ENCODE measurements around the gene HDHD5. TPM values are rescaled to one million over a fixed set of nuclear protein-coding genes. Genes with fewer than 3 reads are reported as not detected.

Gene HDHD5
- 10 to 100 TPM; 56.3 to 57.4 TPM for total RNA-seq

- ChIA-PET POLR2A (interaction anchor here (0.7 to 2.6 kb wide), 6 partner anchors 13 to 460 kb away, joined by 3 to 10 read pairs (median 4); no protein-coding TSS in a partner anchor), CTCF (interaction anchor here (0.7 to 6.9 kb wide), 3 partner anchors 13 to 211 kb away, joined by 3 to 35 read pairs (median 3); no protein-coding TSS in a partner anchor)
Measured at GRCh38 chr22:17158568-17159503, at the start of gene HDHD5. Gene HDHD5, minus strand, starts transcription at chr22:17159277. Its CDS starts 26 bp downstream, at chr22:17159251.

GRCh38 chr22:17205432-17205831 lies 46.4 kb upstream of the HDHD5 start:
- ChIA-PET CTCF (interaction anchor here (0.9 to 1.3 kb wide), 4 partner anchors 16 to 296 kb away, joined by 3 to 5 read pairs (median 3); no protein-coding TSS in a partner anchor), POLR2A (no interaction called here)

- POLR2A ChIA-PET = no interaction called here
- CTCF ChIA-PET = interaction anchor here (0.7 kb wide), 1 partner anchor 312 kb away, joined by 3 read pairs; no protein-coding TSS in a partner anchor
Measured at GRCh38 chr22:17201285-17201945, 42.3 kb upstream of the HDHD5 start.

- ChIA-PET POLR2A (no interaction called here), CTCF (no interaction called here)
Measured at GRCh38 chr22:17199003-17199731, 40.1 kb upstream of the HDHD5 start.

- ChIA-PET CTCF (no interaction called here), POLR2A (no interaction called here)
Measured at GRCh38 chr22:17198170-17199002, 39.3 kb upstream of the HDHD5 start.

- CTCF ChIA-PET = interaction anchor here (0.7 kb wide), 1 partner anchor 38 kb away, joined by 3 read pairs; no protein-coding TSS in a partner anchor
- POLR2A ChIA-PET = no interaction called here
Measured at GRCh38 chr22:17194213-17194612, 35.1 kb upstream of the HDHD5 start.

GRCh38 chr22:17192186-17192585 lies 33.1 kb upstream of the HDHD5 start:
- POLR2A ChIA-PET = no interaction called here
- CTCF ChIA-PET = no interaction called here

GRCh38 chr22:17191163-17191784 lies 32.2 kb upstream of the HDHD5 start:
- POLR2A ChIA-PET = no interaction called here
- CTCF ChIA-PET = no interaction called here

GRCh38 chr22:17190702-17191101 lies 31.6 kb upstream of the HDHD5 start:
- CTCF ChIA-PET = no interaction called here
- POLR2A ChIA-PET = no interaction called here

- CTCF ChIA-PET = no interaction called here
- POLR2A ChIA-PET = interaction anchor here (0.6 kb wide), 1 partner anchor 295 kb away, joined by 7 read pairs; no protein-coding TSS in a partner anchor
Measured at GRCh38 chr22:17176715-17177114, 17.6 kb upstream of the HDHD5 start.

- POLR2A ChIA-PET = interaction anchor here (0.5 to 1.8 kb wide), 5 partner anchors 13 to 97 kb away, joined by 3 to 10 read pairs (median 5); partner anchors contain the start of gene HDHD5
- CTCF ChIA-PET = interaction anchor here (0.8 to 3.4 kb wide), 29 partner anchors 9 to 524 kb away, joined by 3 to 35 read pairs (median 5); partner anchors contain the start of genes ADA2 and HDHD5
Measured at GRCh38 chr22:17172029-17172833, 13.2 kb upstream of the HDHD5 start.

GRCh38 chr22:17171153-17172028 lies 12.3 kb upstream of the HDHD5 start:
- CTCF ChIA-PET = interaction anchor here (0.6 to 3.4 kb wide), 32 partner anchors 9 to 525 kb away, joined by 3 to 35 read pairs (median 5); partner anchors contain the start of genes ADA2 and HDHD5
- POLR2A ChIA-PET = interaction anchor here (1.6 to 1.8 kb wide), 4 partner anchors 12 to 96 kb away, joined by 3 to 10 read pairs (median 6); partner anchors contain the start of gene HDHD5

GRCh38 chr22:17167486-17167885 lies 8.4 kb upstream of the HDHD5 start:
- ChIA-PET POLR2A (interaction anchor here (0.6 kb wide), 1 partner anchor 28 kb away, joined by 12 read pairs; no protein-coding TSS in a partner anchor), CTCF (interaction anchor here (0.5 to 1.1 kb wide), 3 partner anchors 77 to 277 kb away, joined by 3 to 4 read pairs (median 3); no protein-coding TSS in a partner anchor)

GRCh38 chr22:17164392-17165024 lies 5.4 kb upstream of the HDHD5 start:
- ChIA-PET CTCF (no interaction called here), POLR2A (no interaction called here)

GRCh38 chr22:17162731-17163130 lies 3.7 kb upstream of the HDHD5 start:
- ChIA-PET CTCF (interaction anchor here (1.7 kb wide), 1 partner anchor 9 kb away, joined by 12 read pairs; no protein-coding TSS in a partner anchor), POLR2A (no interaction called here)

GRCh38 chr22:17161991-17162390 lies 2.9 kb upstream of the HDHD5 start:
- CTCF ChIA-PET = interaction anchor here (1.7 kb wide), 1 partner anchor 10 kb away, joined by 12 read pairs; no protein-coding TSS in a partner anchor
- POLR2A ChIA-PET = no interaction called here

Data from activated CD8-positive, alpha-beta memory T cell treated with anti-CD3 and anti-CD28 coated beads for 36 hours (primary cell).